IMR-90 (cell line): ENCODE data around the gene DTX3L. TPM values are rescaled to one million over a fixed set of nuclear protein-coding genes. Genes with fewer than 3 reads are reported as not detected.
A peak's percentile ranks its signal among the peaks of the same experiment; 100 is the strongest.

Experiments
- ATAC-seq: fragments of 200-7000 bp; cut with Tn5 transposase; 2 replicates; pipeline ENCODE4 v1.9.1; 2020; ENCODE audit warnings: low read depth, mild to moderate bottlenecking, moderate library complexity
- BruUV-seq: library from RNA; stranded (reverse); fragments of 400-500 nt; replicated peaks from 2 replicates; lab custom pipeline; 2021; lab: Mats Ljungman, UMichigan
- CTCF ChIA-PET: fragments of 300-600 bp; formaldehyde crosslinking; extraction: SDS; loops from one replicate; lab custom pipeline; 2021; ENCODE audit warnings: antibody characterized with exemption; lab: Yijun Ruan, JAX
- POLR2A ChIA-PET: fragments of 300-600 bp; sonication (Branson Sonifier 250); formaldehyde crosslinking; loops from one replicate; lab custom pipeline; 2022; ENCODE audit warnings: antibody characterized with exemption; ENCODE audit not compliant: unreplicated experiment; lab: Charles Lee
- DNase-seq: peaks from one replicate; pipeline ENCODE4 v3.0.0; 2013
- H2AFZ ChIP-seq: replicated peaks from 2 replicates; pipeline ENCODE3; 2013; ENCODE audit warnings: low read length, mild to moderate bottlenecking; ENCODE audit not compliant: poor library complexity
- H2AK5ac ChIP-seq: 2 replicates; pipeline ENCODE4 v1.6.1; 2013; ENCODE audit warnings: low read depth, low read length, inconsistent platforms
- H2AK9ac ChIP-seq: replicated peaks from 2 replicates; pipeline ENCODE3; 2013; ENCODE audit warnings: mild to moderate bottlenecking, low read depth, low read length, moderate library complexity; ENCODE audit not compliant: poor library complexity
- H2BK120ac ChIP-seq: 2 replicates; pipeline ENCODE4 v1.6.1; 2013; ENCODE audit warnings: low read depth, low read length, inconsistent platforms
- H2BK15ac ChIP-seq: 3 replicates; pipeline ENCODE4 v1.6.1; 2013; ENCODE audit warnings: low read depth, low read length, inconsistent platforms
- H2BK20ac ChIP-seq: 2 replicates; pipeline ENCODE4 v1.6.1; 2013; ENCODE audit warnings: low read depth, mild to moderate bottlenecking, inconsistent platforms, low read length, moderate library complexity
- H2BK5ac ChIP-seq: 2 replicates; pipeline ENCODE4 v1.6.1; 2013; ENCODE audit warnings: mild to moderate bottlenecking, low read depth, low read length, inconsistent platforms; ENCODE audit not compliant: poor library complexity, severe bottlenecking
- H3K14ac ChIP-seq: replicated peaks from 2 replicates; pipeline ENCODE4 v1.6.1; 2013; ENCODE audit warnings: low read depth, low read length, inconsistent platforms
- H3K18ac ChIP-seq: 2 replicates; pipeline ENCODE4 v1.6.1; 2013; ENCODE audit warnings: low read depth, low read length, control low read depth
- H3K23ac ChIP-seq: 2 replicates; pipeline ENCODE4 v1.6.1; 2013; ENCODE audit warnings: low read depth, low read length, inconsistent platforms
- H3K27ac ChIP-seq: 2 replicates; pipeline ENCODE4 v1.5.1; 2013; ENCODE audit warnings: mild to moderate bottlenecking, control low read depth, low read length; ENCODE audit not compliant: insufficient read depth
- H3K27me3 ChIP-seq: 2 replicates; pipeline ENCODE4 v1.6.1; 2013; ENCODE audit warnings: low read length; ENCODE audit not compliant: control insufficient read depth, insufficient read depth
- H3K36me3 ChIP-seq: 2 replicates; pipeline ENCODE4 v1.6.1; 2013; ENCODE audit warnings: low read length, mixed read lengths; ENCODE audit not compliant: control insufficient read depth, insufficient read depth
- H3K4ac ChIP-seq: 2 replicates; pipeline ENCODE4 v1.6.1; 2013; ENCODE audit warnings: low read depth, low read length, inconsistent platforms
- H3K4me1 ChIP-seq: 2 replicates; pipeline ENCODE4 v1.6.1; 2013; ENCODE audit warnings: low read length, mixed read lengths; ENCODE audit not compliant: control insufficient read depth, insufficient read depth
- H3K4me2 ChIP-seq: 2 replicates; pipeline ENCODE4 v1.6.1; 2013; ENCODE audit warnings: low read depth, mild to moderate bottlenecking, control low read depth, low read length, moderate library complexity
- H3K4me3 ChIP-seq: 2 replicates; pipeline ENCODE4 v1.5.1; 2013; ENCODE audit warnings: low read depth, mild to moderate bottlenecking, control low read depth, low read length, moderate library complexity; ENCODE audit not compliant: insufficient read depth
- H3K56ac ChIP-seq: 2 replicates; pipeline ENCODE4 v1.6.1; 2013; ENCODE audit warnings: low read length, inconsistent platforms; ENCODE audit not compliant: insufficient read depth; ENCODE audit errors: extremely low read depth
- H3K79me1 ChIP-seq, 2 experiments: 2 replicates each; pipeline ENCODE4 v1.6.1; 2013; ENCODE audit warnings: low read length in 2 of 2, inconsistent platforms in 1 of 2, low read depth in 1 of 2
- H3K9ac ChIP-seq: 2 replicates; pipeline ENCODE4 v1.6.1; 2013; ENCODE audit warnings: low read depth, low read length, control low read depth
- H3K9me1 ChIP-seq: 2 replicates; pipeline ENCODE4 v1.6.1; 2013; ENCODE audit warnings: low read length, inconsistent platforms; ENCODE audit not compliant: insufficient read depth
- H3K9me3 ChIP-seq: 2 replicates; pipeline ENCODE4 v1.6.1; 2013; ENCODE audit warnings: low read length; ENCODE audit not compliant: control insufficient read depth, insufficient read depth
- H4K20me1 ChIP-seq: 2 replicates; pipeline ENCODE4 v1.6.1; 2013; ENCODE audit warnings: low read length, inconsistent platforms; ENCODE audit not compliant: insufficient read depth
- H4K5ac ChIP-seq: 2 replicates; pipeline ENCODE4 v1.6.1; 2013; ENCODE audit warnings: mild to moderate bottlenecking, low read depth, low read length, control low read depth
- H4K8ac ChIP-seq, 2 experiments: 2 replicates each; pipeline ENCODE4 v1.6.1; 2013; ENCODE audit warnings: low read depth in 2 of 2, low read length in 2 of 2, control low read depth in 1 of 2, inconsistent platforms in 1 of 2
- H4K91ac ChIP-seq: 2 replicates; pipeline ENCODE4 v1.6.1; 2013; ENCODE audit warnings: low read depth, low read length, inconsistent platforms; ENCODE audit not compliant: insufficient read depth
- MAFK ChIP-seq: IDR thresholded peaks from 2 replicates; pipeline ENCODE4 v1.6.1; 2012; ENCODE audit warnings: low read depth, low read length, improper control_type of control experiment
- RFX5 ChIP-seq: IDR thresholded peaks from 2 replicates; pipeline ENCODE4 v1.8.0; 2012; ENCODE audit warnings: low read depth, mild to moderate bottlenecking, low read length, moderate library complexity
- WGBS, 2 experiments: methylation state at CpG; one replicate each; pipeline versions ENCODE4 v1.1.5 to v1.1.7; 2013; ENCODE audit warnings: missing lambda C conversion rate in 2 of 2; ENCODE audit not compliant: insufficient read length in 1 of 2; ENCODE audit errors: extremely low coverage in 2 of 2; 5-methylcytosine and 5-hydroxymethylcytosine counted together
- dilution Hi-C: fragments of 300-500 bp; cut with HindIII; formaldehyde crosslinking; loops from one replicate; pipeline ENCODE4 v1.14.3; 2018; ENCODE audit warnings: low sequenced_read_pairs; ENCODE audit not compliant: unreplicated experiment
- in situ Hi-C: fragments of 300-500 bp; cut with MboI; formaldehyde crosslinking; loops from 3 replicates; pipeline ENCODE4 v1.14.3; 2019; ENCODE audit warnings: low sequenced_read_pairs, inconsistent platforms, mixed read lengths
- intact Hi-C: fragments of 100-400 bp; cut with micrococcal nuclease; formaldehyde crosslinking; loops from 2 replicates; pipeline ENCODE4 v1.10.0; 2022
- polyA plus RNA-seq, 3 experiments: library from polyadenylated mRNA; depleted of rRNA; stranded (reverse); fragments of >200 nt; gene quantifications; 2 replicates each; pipeline ENCODE4 v1.2.3, GENCODE V29; 2012; ENCODE audit warnings: low replicate concordance in 1 of 3
- total RNA-seq: library from RNA; depleted of rRNA; stranded (reverse); fragments of >200 nt; gene quantifications from 2 replicates; pipeline ENCODE4 v1.2.3, GENCODE V29; 2012

The DTX3L gene
- total and polyA plus RNA-seq, 2 of the 4 experiments (the other 2 are of a cell fraction), result 4.1 to 7.9 TPM

DNA sequence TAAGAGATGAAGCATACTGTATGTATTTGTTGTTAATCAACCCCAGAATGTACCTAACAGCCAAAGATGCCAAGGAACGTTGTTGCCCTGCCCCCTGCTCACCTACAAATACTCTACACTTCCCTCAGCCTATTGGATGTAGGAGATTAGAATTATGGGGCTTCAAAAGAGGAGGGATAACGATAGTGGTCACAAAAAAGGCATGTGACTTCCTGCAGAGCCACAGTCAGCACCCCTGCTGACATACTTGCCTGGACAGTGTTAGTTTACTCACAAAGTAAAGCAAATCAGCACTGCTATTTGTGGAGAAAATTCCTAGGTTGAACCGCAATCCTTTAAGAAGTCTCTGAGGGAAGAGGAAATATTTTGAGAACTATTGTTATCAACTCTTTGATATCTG lies 51.2 kb downstream of the DTX3L start:
- ATAC-seq (peak; percentile 13; the same call in 1 of the 2 replicates), DNase-seq (no peak)
- no peaks in the 10 kb centered on the region for H3K36me3 ChIP-seq
- intact Hi-C loops, result no loop called here
- H3K9me1 ChIP-seq, result no peaks in the 10 kb centered on the region
- no peak overlapping the region for H2AK5ac ChIP-seq
- POLR2A ChIA-PET, result no interaction called here
- H4K5ac ChIP-seq, result no peak overlapping the region
- no peaks in the 10 kb centered on the region for H4K20me1 ChIP-seq
- BruUV-seq, result no TSS peak
- H2BK20ac ChIP-seq, result no peak overlapping the region
- H4K8ac ChIP-seq, result peak overlapping the region in 1 of 2 experiments; percentile 29; a peak in 1 of 4 replicates
- no peak overlapping the region for H2BK120ac ChIP-seq
- H3K23ac ChIP-seq, result 0 out of 2 replicates have a peak overlapping the region, but pooled peaks have one; percentile 47
- no peak overlapping the region for H2BK15ac ChIP-seq
- no peak overlapping the region for H3K4ac ChIP-seq
- no CpG with 5 or more reads among the region's 3 CpGs for WGBS, 2 experiments
- in situ Hi-C loops, result no loop called here
- no peak overlapping the region for H3K27ac ChIP-seq
- CTCF ChIA-PET, result no interaction called here
- H2AK9ac ChIP-seq, result no peak overlapping the region
- H3K27me3 ChIP-seq, result peaks cover 10% of the 10 kb centered on the region; the same call in 1 of the 2 replicates
- H3K4me1 ChIP-seq, result peaks cover 5% of the 10 kb centered on the region; the same call in 1 of the 2 replicates
- no peak overlapping the region for H2BK5ac ChIP-seq
- H3K4me2 ChIP-seq, result no peak overlapping the region
- no peak overlapping the region for H3K4me3 ChIP-seq
- H3K18ac ChIP-seq, result no peak overlapping the region
- H4K91ac ChIP-seq, result no peak overlapping the region
- no peak overlapping the region for H3K9ac ChIP-seq
- TF ChIP-seq MAFK, result no peak
- no peak for TF ChIP-seq RFX5
- H2AFZ ChIP-seq, result no peak overlapping the region
- no peak overlapping the region for H3K14ac ChIP-seq
- H3K9me3 ChIP-seq, result peaks cover 4% of the 10 kb centered on the region
- no peak overlapping the region for H3K56ac ChIP-seq
- dilution Hi-C loops, result no loop called here
- H3K79me1 ChIP-seq, result no peaks in the 10 kb centered on the region
